ENCODE data around the gene SLC22A2. TPM values are rescaled to one million over a fixed set of nuclear protein-coding genes. Genes with fewer than 3 reads are reported as not detected.

SLC22A2 gene
- total RNA-seq, 1 experiment from 2014 or later = 0.96 TPM

GRCh38 chr6:160300076-160300695 is 41.6 kb upstream of the SLC22A2 start:
- ATAC-seq = peak; percentile 63
- no peak for DNase-seq (ENCODE audit: low spot score)
- H3K9me3 Mint-ChIP-seq = peaks cover 36% of the 10 kb centered on the region

GRCh38 chr6:160299559-160299958 is 40.9 kb upstream of the SLC22A2 start:
- POLR2A ChIA-PET = no interaction called here
- peaks cover 27% of the 10 kb centered on the region for H3K4me1 Mint-ChIP-seq
- peaks cover 2% of the 10 kb centered on the region; the same call in 1 of the 2 replicates for H3K27me3 Mint-ChIP-seq (ENCODE audit: low read depth)
- H3K36me3 Mint-ChIP-seq = peaks cover 23% of the 10 kb centered on the region
- no peak overlapping the region for H3K4me3 Mint-ChIP-seq
- CTCF ChIA-PET = interaction anchor here (1.1 kb wide), 1 partner anchor 156 kb away, joined by 7 read pairs; no protein-coding TSS in a partner anchor
- DNase-seq (ENCODE audit: low spot score) = no peak
- no peak overlapping the region for H3K27ac Mint-ChIP-seq
- peaks cover 29% of the 10 kb centered on the region for H3K9me3 Mint-ChIP-seq
- ATAC-seq = no peak
- no peak for TF ChIP-seq ELF4 (CRISPR knock-in tag; IDR thresholded peaks at IDR 0.05; ENCODE audit: low read depth)
- TF ChIP-seq USF2 (CRISPR knock-in tag; IDR thresholded peaks at IDR 0.05) = no peak
- no peak for TF ChIP-seq HMGA2 (CRISPR knock-in tag; IDR thresholded peaks at IDR 0.05)
- no peak for TF ChIP-seq PREB (CRISPR knock-in tag; IDR thresholded peaks at IDR 0.05; ENCODE audit: borderline replicate concordance)
- TF ChIP-seq, protein P1, sequence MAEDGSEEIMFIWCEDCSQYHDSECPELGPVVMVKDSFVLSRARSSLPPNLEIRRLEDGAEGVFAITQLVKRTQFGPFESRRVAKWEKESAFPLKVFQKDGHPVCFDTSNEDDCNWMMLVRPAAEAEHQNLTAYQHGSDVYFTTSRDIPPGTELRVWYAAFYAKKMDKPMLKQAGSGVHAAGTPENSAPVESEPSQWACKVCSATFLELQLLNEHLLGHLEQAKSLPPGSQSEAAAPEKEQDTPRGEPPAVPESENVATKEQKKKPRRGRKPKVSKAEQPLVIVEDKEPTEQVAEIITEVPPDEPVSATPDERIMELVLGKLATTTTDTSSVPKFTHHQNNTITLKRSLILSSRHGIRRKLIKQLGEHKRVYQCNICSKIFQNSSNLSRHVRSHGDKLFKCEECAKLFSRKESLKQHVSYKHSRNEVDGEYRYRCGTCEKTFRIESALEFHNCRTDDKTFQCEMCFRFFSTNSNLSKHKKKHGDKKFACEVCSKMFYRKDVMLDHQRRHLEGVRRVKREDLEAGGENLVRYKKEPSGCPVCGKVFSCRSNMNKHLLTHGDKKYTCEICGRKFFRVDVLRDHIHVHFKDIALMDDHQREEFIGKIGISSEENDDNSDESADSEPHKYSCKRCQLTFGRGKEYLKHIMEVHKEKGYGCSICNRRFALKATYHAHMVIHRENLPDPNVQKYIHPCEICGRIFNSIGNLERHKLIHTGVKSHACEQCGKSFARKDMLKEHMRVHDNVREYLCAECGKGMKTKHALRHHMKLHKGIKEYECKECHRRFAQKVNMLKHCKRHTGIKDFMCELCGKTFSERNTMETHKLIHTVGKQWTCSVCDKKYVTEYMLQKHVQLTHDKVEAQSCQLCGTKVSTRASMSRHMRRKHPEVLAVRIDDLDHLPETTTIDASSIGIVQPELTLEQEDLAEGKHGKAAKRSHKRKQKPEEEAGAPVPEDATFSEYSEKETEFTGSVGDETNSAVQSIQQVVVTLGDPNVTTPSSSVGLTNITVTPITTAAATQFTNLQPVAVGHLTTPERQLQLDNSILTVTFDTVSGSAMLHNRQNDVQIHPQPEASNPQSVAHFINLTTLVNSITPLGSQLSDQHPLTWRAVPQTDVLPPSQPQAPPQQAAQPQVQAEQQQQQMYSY (CRISPR knock-in tag; IDR thresholded peaks at IDR 0.05) = no peak
- TF ChIP-seq, protein P2, sequence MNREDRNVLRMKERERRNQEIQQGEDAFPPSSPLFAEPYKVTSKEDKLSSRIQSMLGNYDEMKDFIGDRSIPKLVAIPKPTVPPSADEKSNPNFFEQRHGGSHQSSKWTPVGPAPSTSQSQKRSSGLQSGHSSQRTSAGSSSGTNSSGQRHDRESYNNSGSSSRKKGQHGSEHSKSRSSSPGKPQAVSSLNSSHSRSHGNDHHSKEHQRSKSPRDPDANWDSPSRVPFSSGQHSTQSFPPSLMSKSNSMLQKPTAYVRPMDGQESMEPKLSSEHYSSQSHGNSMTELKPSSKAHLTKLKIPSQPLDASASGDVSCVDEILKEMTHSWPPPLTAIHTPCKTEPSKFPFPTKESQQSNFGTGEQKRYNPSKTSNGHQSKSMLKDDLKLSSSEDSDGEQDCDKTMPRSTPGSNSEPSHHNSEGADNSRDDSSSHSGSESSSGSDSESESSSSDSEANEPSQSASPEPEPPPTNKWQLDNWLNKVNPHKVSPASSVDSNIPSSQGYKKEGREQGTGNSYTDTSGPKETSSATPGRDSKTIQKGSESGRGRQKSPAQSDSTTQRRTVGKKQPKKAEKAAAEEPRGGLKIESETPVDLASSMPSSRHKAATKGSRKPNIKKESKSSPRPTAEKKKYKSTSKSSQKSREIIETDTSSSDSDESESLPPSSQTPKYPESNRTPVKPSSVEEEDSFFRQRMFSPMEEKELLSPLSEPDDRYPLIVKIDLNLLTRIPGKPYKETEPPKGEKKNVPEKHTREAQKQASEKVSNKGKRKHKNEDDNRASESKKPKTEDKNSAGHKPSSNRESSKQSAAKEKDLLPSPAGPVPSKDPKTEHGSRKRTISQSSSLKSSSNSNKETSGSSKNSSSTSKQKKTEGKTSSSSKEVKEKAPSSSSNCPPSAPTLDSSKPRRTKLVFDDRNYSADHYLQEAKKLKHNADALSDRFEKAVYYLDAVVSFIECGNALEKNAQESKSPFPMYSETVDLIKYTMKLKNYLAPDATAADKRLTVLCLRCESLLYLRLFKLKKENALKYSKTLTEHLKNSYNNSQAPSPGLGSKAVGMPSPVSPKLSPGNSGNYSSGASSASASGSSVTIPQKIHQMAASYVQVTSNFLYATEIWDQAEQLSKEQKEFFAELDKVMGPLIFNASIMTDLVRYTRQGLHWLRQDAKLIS (CRISPR knock-in tag; IDR thresholded peaks at IDR 0.05; ENCODE audit: borderline replicate concordance) = no peak

More at GRCh38 chr6:160300076-160300695, 41.6 kb upstream of the SLC22A2 start:
- H3K27me3 Mint-ChIP-seq (ENCODE audit: low read depth) = peaks cover 3% of the 10 kb centered on the region; the same call in 1 of the 2 replicates
- ChIA-PET POLR2A (interaction anchor here (0.6 kb wide), 1 partner anchor 59 kb away, joined by 3 read pairs; no protein-coding TSS in a partner anchor), CTCF (interaction anchor here (1.0 to 1.6 kb wide), 3 partner anchors 78 to 155 kb away, joined by 3 to 7 read pairs (median 6); no protein-coding TSS in a partner anchor)
- TF ChIP-seq, protein P1 (CRISPR knock-in tag; IDR thresholded peaks at IDR 0.05) = peak; percentile 46
- TF ChIP-seq, protein P3, sequence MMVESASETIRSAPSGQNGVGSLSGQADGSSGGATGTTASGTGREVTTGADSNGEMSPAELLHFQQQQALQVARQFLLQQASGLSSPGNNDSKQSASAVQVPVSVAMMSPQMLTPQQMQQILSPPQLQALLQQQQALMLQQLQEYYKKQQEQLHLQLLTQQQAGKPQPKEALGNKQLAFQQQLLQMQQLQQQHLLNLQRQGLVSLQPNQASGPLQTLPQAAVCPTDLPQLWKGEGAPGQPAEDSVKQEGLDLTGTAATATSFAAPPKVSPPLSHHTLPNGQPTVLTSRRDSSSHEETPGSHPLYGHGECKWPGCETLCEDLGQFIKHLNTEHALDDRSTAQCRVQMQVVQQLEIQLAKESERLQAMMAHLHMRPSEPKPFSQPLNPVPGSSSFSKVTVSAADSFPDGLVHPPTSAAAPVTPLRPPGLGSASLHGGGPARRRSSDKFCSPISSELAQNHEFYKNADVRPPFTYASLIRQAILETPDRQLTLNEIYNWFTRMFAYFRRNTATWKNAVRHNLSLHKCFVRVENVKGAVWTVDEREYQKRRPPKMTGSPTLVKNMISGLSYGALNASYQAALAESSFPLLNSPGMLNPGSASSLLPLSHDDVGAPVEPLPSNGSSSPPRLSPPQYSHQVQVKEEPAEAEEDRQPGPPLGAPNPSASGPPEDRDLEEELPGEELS (CRISPR knock-in tag; IDR thresholded peaks at IDR 0.05) = no peak
- TF ChIP-seq FOXP1 (CRISPR knock-in tag; IDR thresholded peaks at IDR 0.05; ENCODE audit: borderline replicate concordance) (no peak), SMAD3 (CRISPR knock-in tag; IDR thresholded peaks at IDR 0.05; ENCODE audit: borderline replicate concordance) (no peak), KAT7 (CRISPR knock-in tag; IDR thresholded peaks at IDR 0.05; ENCODE audit: borderline replicate concordance) (no peak)
- TF ChIP-seq, protein P4, sequence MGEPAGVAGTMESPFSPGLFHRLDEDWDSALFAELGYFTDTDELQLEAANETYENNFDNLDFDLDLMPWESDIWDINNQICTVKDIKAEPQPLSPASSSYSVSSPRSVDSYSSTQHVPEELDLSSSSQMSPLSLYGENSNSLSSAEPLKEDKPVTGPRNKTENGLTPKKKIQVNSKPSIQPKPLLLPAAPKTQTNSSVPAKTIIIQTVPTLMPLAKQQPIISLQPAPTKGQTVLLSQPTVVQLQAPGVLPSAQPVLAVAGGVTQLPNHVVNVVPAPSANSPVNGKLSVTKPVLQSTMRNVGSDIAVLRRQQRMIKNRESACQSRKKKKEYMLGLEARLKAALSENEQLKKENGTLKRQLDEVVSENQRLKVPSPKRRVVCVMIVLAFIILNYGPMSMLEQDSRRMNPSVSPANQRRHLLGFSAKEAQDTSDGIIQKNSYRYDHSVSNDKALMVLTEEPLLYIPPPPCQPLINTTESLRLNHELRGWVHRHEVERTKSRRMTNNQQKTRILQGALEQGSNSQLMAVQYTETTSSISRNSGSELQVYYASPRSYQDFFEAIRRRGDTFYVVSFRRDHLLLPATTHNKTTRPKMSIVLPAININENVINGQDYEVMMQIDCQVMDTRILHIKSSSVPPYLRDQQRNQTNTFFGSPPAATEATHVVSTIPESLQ (CRISPR knock-in tag; IDR thresholded peaks at IDR 0.05) = no peak
- H3K36me3 Mint-ChIP-seq = peaks cover 30% of the 10 kb centered on the region
- H3K4me3 Mint-ChIP-seq = no peak overlapping the region
- peaks cover 27% of the 10 kb centered on the region for H3K4me1 Mint-ChIP-seq
- H3K27ac Mint-ChIP-seq = no peak overlapping the region
